ENCODE data around the gene GLI2.

DNA sequence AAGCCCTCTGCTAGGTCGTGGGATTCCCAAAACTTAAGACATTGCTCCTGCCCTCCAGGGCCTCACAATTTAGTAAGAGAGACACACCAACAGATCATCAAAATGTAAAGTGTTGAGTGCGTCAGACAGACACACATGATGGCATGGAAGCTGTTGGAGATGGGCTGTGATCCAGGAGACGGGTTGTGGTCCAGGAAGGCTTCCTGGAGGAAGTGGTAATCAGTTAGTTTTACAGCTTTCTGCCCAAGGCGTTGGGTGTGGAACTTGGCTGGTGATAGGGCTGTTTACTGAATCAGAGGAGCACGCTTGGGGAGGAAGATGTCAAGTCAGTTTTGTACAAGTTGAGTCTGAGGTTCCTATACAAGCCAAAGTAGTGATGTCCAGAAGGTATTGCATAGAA, 24.0 kb upstream of the GLI2 start:
- TF ChIP-seq POLR2A (IDR thresholded peaks at IDR 0.05), result no peak
- TF ChIP-seq CTCF (IDR thresholded peaks at IDR 0.05), result no peak

All from ovary (tissue), 3 donors.